Left lung (tissue), 10 donors: ENCODE data around the gene SLC2A4RG. TPM values are rescaled to one million over a fixed set of nuclear protein-coding genes. Genes with fewer than 3 reads are reported as not detected.

Experiments used
- ATAC-seq: fragments of 200-7000 bp; cut with Tn5 transposase; one replicate; pipeline ENCODE4 v1.9.1; 2020; ENCODE audit warnings: moderate library complexity
- DNase-seq, 4 donors: peaks; one replicate each; pipeline ENCODE4 v3.0.0-alpha.2; 2013 to 2020
- H3K27ac ChIP-seq, 2 donors: fragments of 200-600 bp; sonication (generic) in 1 of 2; one replicate each; pipeline versions ENCODE4 v1.5.0 to v1.8.0; 2020 to 2021
- H3K27me3 ChIP-seq, 2 donors: fragments of 200-600 bp; sonication (generic) in 1 of 2; one replicate each; pipeline versions ENCODE4 v1.5.0 to v1.8.0; 2020 to 2021
- H3K36me3 ChIP-seq, 2 donors: fragments of 200-600 bp; sonication (generic) in 1 of 2; one replicate each; pipeline versions ENCODE4 v1.5.0 to v1.8.0; 2020 to 2021
- H3K4me1 ChIP-seq, 2 donors: fragments of 200-600 bp; one replicate each; pipeline ENCODE4 v1.8.0; 2021
- H3K4me3 ChIP-seq, 2 donors: fragments of 200-600 bp; sonication (generic) in 1 of 2; one replicate each; pipeline versions ENCODE4 v1.5.0 to v1.8.0; 2020 to 2021; ENCODE audit warnings: mild to moderate bottlenecking in 1 of 2
- H3K9me3 ChIP-seq, 2 donors: fragments of 200-600 bp; sonication (generic) in 1 of 2; one replicate each; pipeline versions ENCODE4 v1.5.0 to v1.8.0; 2020 to 2021
- intact Hi-C, 2 donors: fragments of 100-400 bp; cut with DNase I; formaldehyde crosslinking; loops; one replicate each; pipeline versions ENCODE4 v1.11.2 to v1.14.2; 2022
- polyA plus RNA-seq, 6 donors: library from polyadenylated mRNA; unstranded; fragments of 120-200 nt; gene quantifications; one replicate each; pipeline ENCODE4 v1.2.1, GENCODE V29; 2013; ENCODE audit not compliant: insufficient read length in 6 of 6
- total RNA-seq, 2 donors: library from RNA; stranded (reverse); fragmentation: NEBNext Ultra II Directional; extraction: Animal tissue kit (Norgen Biotek cat#: 25700); gene quantifications; one replicate each; pipeline ENCODE4 v1.2.1, GENCODE V29; 2021
- TF ChIP-seq, protein P1 (sequence below), 2 donors: fragments of 200-600 bp; sonication (generic) in 1 of 2; IDR thresholded peaks; one replicate each; pipeline versions ENCODE4 v1.5.0 to v1.8.0; 2021; ENCODE audit warnings: antibody characterized with exemption in 2 of 2
- donor health status: DM: no; HTN: yes; CAD: no.
- donor health status: DM: no; HTN: no; CAD: no.

SLC2A4RG gene
- total and polyA plus RNA-seq, 8 donors: 61.1 to 166 (median 97.4) TPM

DNA sequence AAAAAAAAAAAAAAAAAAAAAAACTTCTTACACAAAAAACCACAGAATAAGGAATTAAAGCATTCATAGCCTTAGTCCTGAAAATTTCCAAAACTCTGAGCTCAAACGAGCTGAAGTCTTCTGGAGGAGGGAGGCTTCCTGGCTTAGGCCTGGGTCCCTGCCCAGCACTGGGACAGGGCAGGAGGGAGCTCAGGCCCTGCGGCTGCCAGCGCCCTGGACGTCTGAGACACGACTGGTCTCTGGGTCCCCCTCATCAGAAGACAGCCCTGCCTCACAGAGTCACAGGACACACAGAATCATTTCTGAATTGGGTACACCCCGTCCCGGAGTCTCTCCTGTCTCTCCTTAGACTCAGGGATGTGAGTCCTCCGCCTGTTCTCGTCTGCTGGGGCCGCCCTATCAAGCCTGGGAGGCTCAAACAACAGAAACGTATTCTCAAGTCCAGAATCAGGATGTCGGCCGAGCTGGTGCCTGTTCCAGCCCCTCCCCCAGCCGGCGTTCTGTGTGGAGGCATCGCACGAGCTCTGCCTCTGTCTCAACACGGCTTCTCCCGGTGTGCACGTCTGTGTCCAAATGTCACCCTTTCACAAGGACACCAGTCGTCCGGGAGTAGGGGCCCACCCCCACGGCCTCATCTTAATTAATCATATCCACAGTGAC is 52.1 kb downstream of the SLC2A4RG start:
- Histone ChIP-seq H3K4me3 (no peak overlapping the region), H3K4me1 (no peaks in the 10 kb centered on the region), H3K27me3 (no peaks in the 10 kb centered on the region), H3K27ac (no peak overlapping the region), H3K9me3 (no peaks in the 10 kb centered on the region), H3K36me3 (peaks cover 0 to 14% of the 10 kb centered on the region in 2 donors)
- ATAC-seq (no peak), DNase-seq (no peak)
- intact Hi-C loops: no loop called here
- TF ChIP-seq, protein P1, sequence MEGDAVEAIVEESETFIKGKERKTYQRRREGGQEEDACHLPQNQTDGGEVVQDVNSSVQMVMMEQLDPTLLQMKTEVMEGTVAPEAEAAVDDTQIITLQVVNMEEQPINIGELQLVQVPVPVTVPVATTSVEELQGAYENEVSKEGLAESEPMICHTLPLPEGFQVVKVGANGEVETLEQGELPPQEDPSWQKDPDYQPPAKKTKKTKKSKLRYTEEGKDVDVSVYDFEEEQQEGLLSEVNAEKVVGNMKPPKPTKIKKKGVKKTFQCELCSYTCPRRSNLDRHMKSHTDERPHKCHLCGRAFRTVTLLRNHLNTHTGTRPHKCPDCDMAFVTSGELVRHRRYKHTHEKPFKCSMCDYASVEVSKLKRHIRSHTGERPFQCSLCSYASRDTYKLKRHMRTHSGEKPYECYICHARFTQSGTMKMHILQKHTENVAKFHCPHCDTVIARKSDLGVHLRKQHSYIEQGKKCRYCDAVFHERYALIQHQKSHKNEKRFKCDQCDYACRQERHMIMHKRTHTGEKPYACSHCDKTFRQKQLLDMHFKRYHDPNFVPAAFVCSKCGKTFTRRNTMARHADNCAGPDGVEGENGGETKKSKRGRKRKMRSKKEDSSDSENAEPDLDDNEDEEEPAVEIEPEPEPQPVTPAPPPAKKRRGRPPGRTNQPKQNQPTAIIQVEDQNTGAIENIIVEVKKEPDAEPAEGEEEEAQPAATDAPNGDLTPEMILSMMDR (IDR thresholded peaks at IDR 0.05): no peak

GRCh38 chr20:63792866-63793265 is 53.3 kb downstream of the SLC2A4RG start:
- H3K27ac ChIP-seq: no peak overlapping the region
- H3K4me1 ChIP-seq: no peaks in the 10 kb centered on the region
- no peak for DNase-seq

More at GRCh38 chr20:63792866-63793265, 53.3 kb downstream of the SLC2A4RG start:
- no peaks in the 10 kb centered on the region for H3K9me3 ChIP-seq
- H3K4me3 ChIP-seq: no peak overlapping the region
- TF ChIP-seq, protein P1 (IDR thresholded peaks at IDR 0.05): no peak
- intact Hi-C loops: no loop called here
- ATAC-seq: no peak
- H3K36me3 ChIP-seq: peaks cover 0 to 14% of the 10 kb centered on the region in 2 donors
- no peaks in the 10 kb centered on the region for H3K27me3 ChIP-seq

Other genes with a start within 250 kb of the SLC2A4RG start
- gene EEF1A2, start 240.7 kb upstream of the SLC2A4RG start, total RNA-seq: under 1 TPM; 0.47 to 0.50 TPM
- under 1 TPM; 0.27 to 0.62 (median 0.31) TPM for gene EEF1A2, start 240.7 kb upstream of the SLC2A4RG start, polyA plus RNA-seq
- gene PPDPF, start 219.0 kb upstream of the SLC2A4RG start, total RNA-seq: 100 to 1,000 TPM; 233 to 662 TPM
- gene PPDPF, start 219.0 kb upstream of the SLC2A4RG start, polyA plus RNA-seq: 100 to 1,000 TPM; 155 to 417 (median 277) TPM
- gene PTK6, start 202.4 kb upstream of the SLC2A4RG start, total RNA-seq: 1 to 10 TPM; 4.5 to 7.3 TPM
- gene PTK6, start 202.4 kb upstream of the SLC2A4RG start, polyA plus RNA-seq: under 1 TPM; 0.53 to 0.75 (median 0.72) TPM
- gene SRMS, start 192.0 kb upstream of the SLC2A4RG start, total RNA-seq: not detected
- gene SRMS, start 192.0 kb upstream of the SLC2A4RG start, polyA plus RNA-seq: under 1 TPM in 5 of 6 donors, not detected in 1; 0.08 to 0.27 (median 0.18) TPM
- under 1 TPM; 0.23 to 0.60 TPM for gene FNDC11, start 185.6 kb upstream of the SLC2A4RG start, total RNA-seq
- under 1 TPM; 0.52 to 0.84 (median 0.71) TPM for gene FNDC11, start 185.6 kb upstream of the SLC2A4RG start, polyA plus RNA-seq
- gene HELZ2, start 165.5 kb upstream of the SLC2A4RG start, total RNA-seq: 10 to 100 TPM; 45.8 to 53.3 TPM
- 10 to 100 TPM; 14.0 to 24.5 (median 18.7) TPM for gene HELZ2, start 165.5 kb upstream of the SLC2A4RG start, polyA plus RNA-seq
- gene GMEB2, start 112.7 kb upstream of the SLC2A4RG start, total RNA-seq: 1 to 10 TPM; 8.1 to 9.8 TPM
- gene GMEB2, start 112.7 kb upstream of the SLC2A4RG start, polyA plus RNA-seq: 10 to 100 TPM in 4 of 6 donors, 1 to 10 TPM in 2; 8.2 to 12.4 (median 10.7) TPM
- 10 to 100 TPM; 12.6 to 13.1 TPM for gene STMN3, start 86.4 kb upstream of the SLC2A4RG start, total RNA-seq
- gene STMN3, start 86.4 kb upstream of the SLC2A4RG start, polyA plus RNA-seq: 10 to 100 TPM; 29.1 to 47.0 (median 37.0) TPM
- 10 to 100 TPM; 22.3 to 38.8 TPM for gene RTEL1, start 81.5 kb upstream of the SLC2A4RG start, total RNA-seq
- 10 to 100 TPM; 19.6 to 28.7 (median 21.6) TPM for gene RTEL1, start 81.5 kb upstream of the SLC2A4RG start, polyA plus RNA-seq
- 10 to 100 TPM in 1 of 2 donors, 1 to 10 TPM in 1; 3.6 to 17.6 TPM for gene TNFRSF6B, start 43.1 kb upstream of the SLC2A4RG start, total RNA-seq
- 1 to 10 TPM; 1.6 to 3.5 (median 2.2) TPM for gene TNFRSF6B, start 43.1 kb upstream of the SLC2A4RG start, polyA plus RNA-seq
- gene ARFRP1, start 31.8 kb upstream of the SLC2A4RG start, total RNA-seq: 10 to 100 TPM; 38.2 to 46.9 TPM
- 10 to 100 TPM; 29.1 to 34.9 (median 31.9) TPM for gene ARFRP1, start 31.8 kb upstream of the SLC2A4RG start, polyA plus RNA-seq
- 10 to 100 TPM; 26.2 to 28.8 TPM for gene ZGPAT, start 31.7 kb upstream of the SLC2A4RG start, total RNA-seq
- 10 to 100 TPM; 13.7 to 22.7 (median 18.1) TPM for gene ZGPAT, start 31.7 kb upstream of the SLC2A4RG start, polyA plus RNA-seq
- 1 to 10 TPM; 7.1 to 7.2 TPM for gene LIME1, start 3.1 kb upstream of the SLC2A4RG start, total RNA-seq
- 10 to 100 TPM in 1 of 6 donors, 1 to 10 TPM in 5; 3.0 to 10.8 (median 5.4) TPM for gene LIME1, start 3.1 kb upstream of the SLC2A4RG start, polyA plus RNA-seq
- gene ZBTB46, start 91.5 kb downstream of the SLC2A4RG start, total RNA-seq: 10 to 100 TPM in 1 of 2 donors, 1 to 10 TPM in 1; 9.2 to 11.3 TPM
- gene ZBTB46, start 91.5 kb downstream of the SLC2A4RG start, polyA plus RNA-seq: 10 to 100 TPM in 4 of 6 donors, 1 to 10 TPM in 2; 9.4 to 16.3 (median 12.4) TPM
- under 1 TPM in 1 of 2 donors, not detected in 1; 0.18 TPM for gene ABHD16B, start 121.7 kb downstream of the SLC2A4RG start, total RNA-seq
- gene ABHD16B, start 121.7 kb downstream of the SLC2A4RG start, polyA plus RNA-seq: not detected
- 100 to 1,000 TPM; 105 to 116 TPM for gene TPD52L2, start 125.5 kb downstream of the SLC2A4RG start, total RNA-seq
- gene TPD52L2, start 125.5 kb downstream of the SLC2A4RG start, polyA plus RNA-seq: 10 to 100 TPM; 82.6 to 95.5 (median 85.9) TPM
- 10 to 100 TPM; 39.9 to 59.5 TPM for gene DNAJC5, start 155.3 kb downstream of the SLC2A4RG start, total RNA-seq
- 10 to 100 TPM; 17.5 to 30.5 (median 24.3) TPM for gene DNAJC5, start 155.3 kb downstream of the SLC2A4RG start, polyA plus RNA-seq
- gene UCKL1, start 216.6 kb downstream of the SLC2A4RG start, total RNA-seq: 10 to 100 TPM; 26.7 to 31.6 TPM
- gene UCKL1, start 216.6 kb downstream of the SLC2A4RG start, polyA plus RNA-seq: 10 to 100 TPM; 47.1 to 68.8 (median 60.0) TPM
- 10 to 100 TPM; 16.4 to 16.9 TPM for gene ZNF512B, start 230.2 kb downstream of the SLC2A4RG start, total RNA-seq
- gene ZNF512B, start 230.2 kb downstream of the SLC2A4RG start, polyA plus RNA-seq: 10 to 100 TPM; 23.1 to 38.3 (median 30.4) TPM
- gene SAMD10, start 239.9 kb downstream of the SLC2A4RG start, total RNA-seq: 1 to 10 TPM; 4.6 to 6.0 TPM
- 10 to 100 TPM in 1 of 6 donors, 1 to 10 TPM in 5; 5.7 to 10.5 (median 8.0) TPM for gene SAMD10, start 239.9 kb downstream of the SLC2A4RG start, polyA plus RNA-seq
- gene PRPF6, start 241.4 kb downstream of the SLC2A4RG start, total RNA-seq: 10 to 100 TPM; 49.8 to 53.7 TPM
- 10 to 100 TPM; 75.1 to 85.4 (median 82.3) TPM for gene PRPF6, start 241.4 kb downstream of the SLC2A4RG start, polyA plus RNA-seq